Smooth muscle cell (in vitro differentiated cells): ENCODE measurements around the gene PIK3C2A. TPM values are rescaled to one million over a fixed set of nuclear protein-coding genes. Genes with fewer than 3 reads are reported as not detected.
A peak's percentile ranks its signal among the peaks of the same experiment; 100 is the strongest.

Experiments used
- DNase-seq: peaks from one replicate; lab custom pipeline; 2025; ENCODE audit not compliant: unreplicated experiment; lab: John Stamatoyannopoulos, UW
- H2AFZ ChIP-seq: fragments of 200-600 bp; sonication (generic); 2 replicates; pipeline ENCODE4 v1.6.0; 2016; ENCODE audit warnings: antibody characterized with exemption, low read depth, mild to moderate bottlenecking
- H3F3A ChIP-seq: fragments of 200-600 bp; sonication (generic); 2 replicates; pipeline ENCODE4 v1.6.0; 2017; ENCODE audit warnings: antibody characterized with exemption, low read depth
- H3K27ac ChIP-seq: fragments of 200-600 bp; sonication (generic); 2 replicates; pipeline ENCODE4 v1.5.1; 2016; ENCODE audit warnings: low read depth, mild to moderate bottlenecking
- H3K27me3 ChIP-seq: fragments of 200-600 bp; sonication (generic); 2 replicates; pipeline ENCODE4 v1.6.1; 2016; ENCODE audit warnings: low read depth, mild to moderate bottlenecking
- H3K36me3 ChIP-seq: fragments of 200-600 bp; sonication (generic); 2 replicates; pipeline ENCODE4 v1.5.1; 2016; ENCODE audit warnings: low read depth
- H3K4me1 ChIP-seq: fragments of 200-600 bp; sonication (generic); 2 replicates; pipeline ENCODE4 v1.5.1; 2016; ENCODE audit warnings: low read depth
- H3K4me2 ChIP-seq: fragments of 200-600 bp; sonication (generic); 2 replicates; pipeline ENCODE4 v1.6.0; 2016; ENCODE audit warnings: mild to moderate bottlenecking
- H3K4me3 ChIP-seq: fragments of 200-600 bp; sonication (generic); 2 replicates; pipeline ENCODE4 v1.5.1; 2016; ENCODE audit warnings: mild to moderate bottlenecking
- H3K79me2 ChIP-seq: fragments of 200-600 bp; sonication (generic); 2 replicates; pipeline ENCODE4 v1.6.0; 2016; ENCODE audit warnings: low read depth, mild to moderate bottlenecking
- H3K9ac ChIP-seq: fragments of 200-600 bp; sonication (generic); 2 replicates; pipeline ENCODE4 v1.6.0; 2016; ENCODE audit warnings: low read depth
- H3K9me3 ChIP-seq: fragments of 200-600 bp; sonication (generic); replicated peaks from 2 replicates; pipeline ENCODE4 v1.5.1; 2016; ENCODE audit warnings: low read depth
- H4K20me1 ChIP-seq: fragments of 200-600 bp; sonication (generic); 2 replicates; pipeline ENCODE4 v1.6.0; 2016; ENCODE audit warnings: low read depth
- WGBS: methylation state at CpG from one replicate; pipeline ENCODE4 v1.1.7; 2016; ENCODE audit warnings: low lambda C conversion rate; 5-methylcytosine and 5-hydroxymethylcytosine counted together
- polyA plus RNA-seq: library from polyadenylated mRNA; unstranded; fragments of >200 nt; fragmentation: Nextera tagmentation; extraction: Ambion mirVana; gene quantifications from 2 replicates; pipeline ENCODE4 v1.2.1, GENCODE V29; 2016
- total RNA-seq: library from RNA; depleted of rRNA; stranded (reverse); fragments of >200 nt; gene quantifications from 2 replicates; pipeline ENCODE4 v1.2.3, GENCODE V29; 2014
- TF ChIP-seq, protein P1 (sequence below): fragments of 200-600 bp; sonication (generic); IDR thresholded peaks from 2 replicates; pipeline ENCODE4 v1.5.1; 2017; ENCODE audit warnings: borderline replicate concordance, mild to moderate bottlenecking, antibody characterized with exemption; ENCODE audit not compliant: insufficient read depth, poor library complexity, severe bottlenecking

Gene PIK3C2A, protein sequence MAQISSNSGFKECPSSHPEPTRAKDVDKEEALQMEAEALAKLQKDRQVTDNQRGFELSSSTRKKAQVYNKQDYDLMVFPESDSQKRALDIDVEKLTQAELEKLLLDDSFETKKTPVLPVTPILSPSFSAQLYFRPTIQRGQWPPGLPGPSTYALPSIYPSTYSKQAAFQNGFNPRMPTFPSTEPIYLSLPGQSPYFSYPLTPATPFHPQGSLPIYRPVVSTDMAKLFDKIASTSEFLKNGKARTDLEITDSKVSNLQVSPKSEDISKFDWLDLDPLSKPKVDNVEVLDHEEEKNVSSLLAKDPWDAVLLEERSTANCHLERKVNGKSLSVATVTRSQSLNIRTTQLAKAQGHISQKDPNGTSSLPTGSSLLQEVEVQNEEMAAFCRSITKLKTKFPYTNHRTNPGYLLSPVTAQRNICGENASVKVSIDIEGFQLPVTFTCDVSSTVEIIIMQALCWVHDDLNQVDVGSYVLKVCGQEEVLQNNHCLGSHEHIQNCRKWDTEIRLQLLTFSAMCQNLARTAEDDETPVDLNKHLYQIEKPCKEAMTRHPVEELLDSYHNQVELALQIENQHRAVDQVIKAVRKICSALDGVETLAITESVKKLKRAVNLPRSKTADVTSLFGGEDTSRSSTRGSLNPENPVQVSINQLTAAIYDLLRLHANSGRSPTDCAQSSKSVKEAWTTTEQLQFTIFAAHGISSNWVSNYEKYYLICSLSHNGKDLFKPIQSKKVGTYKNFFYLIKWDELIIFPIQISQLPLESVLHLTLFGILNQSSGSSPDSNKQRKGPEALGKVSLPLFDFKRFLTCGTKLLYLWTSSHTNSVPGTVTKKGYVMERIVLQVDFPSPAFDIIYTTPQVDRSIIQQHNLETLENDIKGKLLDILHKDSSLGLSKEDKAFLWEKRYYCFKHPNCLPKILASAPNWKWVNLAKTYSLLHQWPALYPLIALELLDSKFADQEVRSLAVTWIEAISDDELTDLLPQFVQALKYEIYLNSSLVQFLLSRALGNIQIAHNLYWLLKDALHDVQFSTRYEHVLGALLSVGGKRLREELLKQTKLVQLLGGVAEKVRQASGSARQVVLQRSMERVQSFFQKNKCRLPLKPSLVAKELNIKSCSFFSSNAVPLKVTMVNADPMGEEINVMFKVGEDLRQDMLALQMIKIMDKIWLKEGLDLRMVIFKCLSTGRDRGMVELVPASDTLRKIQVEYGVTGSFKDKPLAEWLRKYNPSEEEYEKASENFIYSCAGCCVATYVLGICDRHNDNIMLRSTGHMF (N-terminal part only)
- 50.6 and 58.8 TPM in 2 replicates for total RNA-seq
- polyA plus RNA-seq = 10.0 and 13.6 TPM in 2 replicates

DNA sequence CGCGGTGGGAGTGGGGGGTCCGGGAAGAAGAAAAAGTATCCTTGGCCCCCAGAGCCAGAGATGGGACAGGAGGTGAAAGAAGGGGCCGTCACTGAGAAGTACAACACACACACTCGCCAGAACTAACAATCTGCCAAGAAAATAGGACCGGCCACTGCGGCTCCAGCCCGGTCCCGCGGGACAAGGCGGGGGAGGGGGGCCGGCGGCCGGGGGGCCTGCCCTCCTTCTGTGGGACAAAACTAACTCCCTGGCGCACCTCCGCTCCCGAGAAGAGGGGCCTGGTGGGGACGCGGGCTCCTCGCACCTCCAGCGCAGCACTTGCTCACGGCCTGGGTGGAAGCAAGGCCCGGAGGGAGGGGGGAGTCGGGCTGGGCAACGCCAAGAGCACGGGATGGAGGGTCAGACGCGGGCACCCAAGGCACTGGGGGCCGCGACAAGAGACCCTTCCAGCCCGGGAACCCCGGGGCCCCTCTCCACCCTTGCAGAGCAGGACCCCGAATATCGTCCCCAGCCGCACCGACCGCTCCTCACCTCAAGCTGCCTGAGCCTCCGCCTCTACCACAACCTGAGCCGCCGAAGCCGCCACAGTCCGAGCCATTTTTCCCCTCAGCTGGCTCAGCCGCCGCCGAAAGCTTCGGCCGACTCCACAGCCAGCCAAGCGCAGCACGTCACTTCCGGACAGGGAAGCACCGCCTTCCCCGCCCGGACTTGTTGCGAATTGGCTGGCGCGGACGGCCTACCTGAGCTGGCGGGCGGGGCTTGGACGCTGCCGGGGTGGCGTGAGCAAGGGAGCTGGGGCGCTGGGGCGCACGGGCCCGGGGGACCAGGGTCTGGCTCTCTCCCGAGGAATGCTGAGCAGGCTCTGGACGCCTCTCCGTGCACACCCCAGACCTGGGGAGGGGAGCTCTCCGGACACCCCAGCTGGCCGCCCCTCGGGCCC, at the start of gene PIK3C2A:
Gene PIK3C2A (minus strand): TSS at position 670 of the 940 bp plus-strand sequence. CDS start 38,245 bp downstream, outside the sequence.
- DNase-seq = peak; percentile 72
- 2% methylated on average over 51 of the region's 72 CpGs for WGBS
- Histone ChIP-seq H3K79me2 (peaks cover 55% of the 10 kb centered on the region), H2AFZ (peak within 1 kb of the TSS; percentile 100), H4K20me1 (peaks cover 41% of the 10 kb centered on the region), H3K27me3 (no peaks in the 10 kb centered on the region), H3K4me3 (peak within 1 kb of the TSS; percentile 79), H3K4me1 (peaks cover 14% of the 10 kb centered on the region), H3K27ac (peak within 1 kb of the TSS; percentile 99), H3K9me3 (no peaks in the 10 kb centered on the region), H3K36me3 (no peaks in the 10 kb centered on the region), H3F3A (no peaks in the 10 kb centered on the region), H3K4me2 (peak within 1 kb of the TSS; percentile 98), H3K9ac (peak within 1 kb of the TSS; percentile 99)
- TF ChIP-seq, protein P1, sequence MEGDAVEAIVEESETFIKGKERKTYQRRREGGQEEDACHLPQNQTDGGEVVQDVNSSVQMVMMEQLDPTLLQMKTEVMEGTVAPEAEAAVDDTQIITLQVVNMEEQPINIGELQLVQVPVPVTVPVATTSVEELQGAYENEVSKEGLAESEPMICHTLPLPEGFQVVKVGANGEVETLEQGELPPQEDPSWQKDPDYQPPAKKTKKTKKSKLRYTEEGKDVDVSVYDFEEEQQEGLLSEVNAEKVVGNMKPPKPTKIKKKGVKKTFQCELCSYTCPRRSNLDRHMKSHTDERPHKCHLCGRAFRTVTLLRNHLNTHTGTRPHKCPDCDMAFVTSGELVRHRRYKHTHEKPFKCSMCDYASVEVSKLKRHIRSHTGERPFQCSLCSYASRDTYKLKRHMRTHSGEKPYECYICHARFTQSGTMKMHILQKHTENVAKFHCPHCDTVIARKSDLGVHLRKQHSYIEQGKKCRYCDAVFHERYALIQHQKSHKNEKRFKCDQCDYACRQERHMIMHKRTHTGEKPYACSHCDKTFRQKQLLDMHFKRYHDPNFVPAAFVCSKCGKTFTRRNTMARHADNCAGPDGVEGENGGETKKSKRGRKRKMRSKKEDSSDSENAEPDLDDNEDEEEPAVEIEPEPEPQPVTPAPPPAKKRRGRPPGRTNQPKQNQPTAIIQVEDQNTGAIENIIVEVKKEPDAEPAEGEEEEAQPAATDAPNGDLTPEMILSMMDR = no peak

DNA sequence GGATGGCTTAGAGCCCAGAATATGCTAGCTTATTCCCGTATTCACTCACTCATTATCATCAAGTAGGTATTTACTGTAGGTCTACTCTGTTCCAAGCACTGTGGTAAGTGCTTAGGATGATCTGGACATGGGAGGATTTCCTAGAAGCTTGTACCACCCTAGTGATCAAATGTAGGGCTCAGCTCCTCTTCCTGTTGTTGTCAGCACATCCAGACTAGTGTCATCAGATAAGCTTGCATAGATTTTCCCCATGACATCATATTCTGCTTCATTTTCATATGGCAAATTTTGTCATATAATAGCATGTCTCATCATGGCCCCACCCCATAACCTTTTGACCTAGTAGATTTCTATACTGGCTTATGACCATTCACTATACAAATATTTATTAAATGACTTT, 49.4 kb upstream of the PIK3C2A start:
- 82% methylated on average over 1 of the region's 1 CpG for WGBS

DNA sequence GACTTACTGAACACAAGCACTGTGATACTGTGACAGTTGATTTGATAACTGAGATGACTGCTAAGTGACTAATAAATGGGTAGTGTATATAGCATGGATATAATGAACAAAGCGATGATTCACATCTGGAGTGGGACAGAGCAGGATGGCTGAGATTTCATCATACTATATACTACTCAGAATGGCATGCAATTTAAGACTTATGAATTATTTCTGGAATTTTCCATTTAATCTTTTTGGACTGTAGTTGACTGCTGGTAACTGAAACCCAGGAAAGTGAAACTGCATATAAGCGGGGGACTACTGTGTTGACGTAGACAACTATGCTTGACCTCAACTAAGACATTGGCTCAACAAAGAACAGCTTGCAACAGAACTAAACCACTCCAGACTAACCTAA, 48.7 kb upstream of the PIK3C2A start:
- Histone ChIP-seq H3K27me3 (no peaks in the 10 kb centered on the region), H3K79me2 (no peaks in the 10 kb centered on the region), H3K9ac (no peak overlapping the region), H3K4me3 (no peak overlapping the region), H3K4me2 (peak overlapping the region; percentile 13), H3K27ac (peak overlapping the region; percentile 67), H3K9me3 (no peaks in the 10 kb centered on the region), H4K20me1 (no peaks in the 10 kb centered on the region), H3K36me3 (no peaks in the 10 kb centered on the region), H3F3A (no peaks in the 10 kb centered on the region), H3K4me1 (no peaks in the 10 kb centered on the region), H2AFZ (no peak overlapping the region)
- TF ChIP-seq, protein P1 = no peak
- WGBS = 49% methylated on average over 3 of the region's 3 CpGs
- no peak for DNase-seq

More for the DNA sequence above, 49.4 kb upstream of the PIK3C2A start:
- H3K9me3 ChIP-seq = no peaks in the 10 kb centered on the region
- TF ChIP-seq, protein P1 = no peak
- H3K9ac ChIP-seq = no peak overlapping the region
- no peak overlapping the region for H3K4me3 ChIP-seq
- H3K4me2 ChIP-seq = peak overlapping the region; percentile 13
- peak overlapping the region; percentile 67 for H3K27ac ChIP-seq
- H3K36me3 ChIP-seq = no peaks in the 10 kb centered on the region
- H3K27me3 ChIP-seq = no peaks in the 10 kb centered on the region
- DNase-seq = no peak
- H3F3A ChIP-seq = no peaks in the 10 kb centered on the region
- no peak overlapping the region for H2AFZ ChIP-seq
- no peaks in the 10 kb centered on the region for H3K79me2 ChIP-seq
- no peaks in the 10 kb centered on the region for H3K4me1 ChIP-seq
- H4K20me1 ChIP-seq = no peaks in the 10 kb centered on the region
